Fibroblast of the aortic adventitia (primary cell): Measurements from ENCODE around the gene HNRNPAB. TPM values are rescaled to one million over a fixed set of nuclear protein-coding genes. Genes with fewer than 3 reads are reported as not detected.

Experiments
- DNase-seq: peaks from one replicate; pipeline ENCODE4 v3.0.0-alpha.2; 2010; ENCODE audit warnings: low read depth
- H3K4me3 ChIP-seq: 2 replicates; pipeline ENCODE4 v1.5.1; 2011; ENCODE audit warnings: low read depth, mild to moderate bottlenecking, control low read depth, low read length, moderate library complexity
- total RNA-seq: library from RNA; depleted of rRNA; stranded (reverse); fragments of >200 nt; gene quantifications from 2 replicates; pipeline ENCODE4 v1.2.3, GENCODE V29; 2012; ENCODE audit warnings: low replicate concordance
- TF ChIP-seq, protein P1 (sequence below): IDR thresholded peaks from 2 replicates; pipeline ENCODE4 v1.5.1; 2011; ENCODE audit warnings: mild to moderate bottlenecking, low read length, control low read depth, inconsistent platforms; ENCODE audit not compliant: insufficient read depth

The HNRNPAB gene
- total RNA-seq, 1 donor, result 106 TPM

GRCh38 chr5:178186427-178186826, 17.9 kb upstream of the HNRNPAB start:
- no peak for DNase-seq
- no peak overlapping the region for H3K4me3 ChIP-seq
- TF ChIP-seq, protein P1, sequence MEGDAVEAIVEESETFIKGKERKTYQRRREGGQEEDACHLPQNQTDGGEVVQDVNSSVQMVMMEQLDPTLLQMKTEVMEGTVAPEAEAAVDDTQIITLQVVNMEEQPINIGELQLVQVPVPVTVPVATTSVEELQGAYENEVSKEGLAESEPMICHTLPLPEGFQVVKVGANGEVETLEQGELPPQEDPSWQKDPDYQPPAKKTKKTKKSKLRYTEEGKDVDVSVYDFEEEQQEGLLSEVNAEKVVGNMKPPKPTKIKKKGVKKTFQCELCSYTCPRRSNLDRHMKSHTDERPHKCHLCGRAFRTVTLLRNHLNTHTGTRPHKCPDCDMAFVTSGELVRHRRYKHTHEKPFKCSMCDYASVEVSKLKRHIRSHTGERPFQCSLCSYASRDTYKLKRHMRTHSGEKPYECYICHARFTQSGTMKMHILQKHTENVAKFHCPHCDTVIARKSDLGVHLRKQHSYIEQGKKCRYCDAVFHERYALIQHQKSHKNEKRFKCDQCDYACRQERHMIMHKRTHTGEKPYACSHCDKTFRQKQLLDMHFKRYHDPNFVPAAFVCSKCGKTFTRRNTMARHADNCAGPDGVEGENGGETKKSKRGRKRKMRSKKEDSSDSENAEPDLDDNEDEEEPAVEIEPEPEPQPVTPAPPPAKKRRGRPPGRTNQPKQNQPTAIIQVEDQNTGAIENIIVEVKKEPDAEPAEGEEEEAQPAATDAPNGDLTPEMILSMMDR, result no peak

DNA sequence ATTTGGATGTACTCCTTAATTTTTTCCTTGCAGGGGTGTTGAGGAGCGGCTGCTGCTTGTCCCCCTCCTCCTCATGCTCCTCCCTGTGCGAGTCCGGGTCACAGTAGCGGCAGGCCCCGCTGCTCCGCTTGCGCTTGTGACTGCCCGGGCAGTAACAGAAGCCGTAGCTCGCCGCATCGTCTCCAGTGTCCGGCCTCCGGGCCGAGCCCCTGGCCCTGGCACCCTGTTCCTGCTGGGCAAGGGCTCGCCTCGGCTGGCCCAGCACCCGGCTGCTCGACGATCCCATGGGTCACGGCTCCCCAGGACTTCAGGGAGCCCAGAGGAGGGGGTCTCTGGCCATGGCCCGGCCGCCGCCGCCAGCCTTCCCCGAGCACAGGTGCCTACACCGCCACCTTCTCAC, 17.3 kb upstream of the HNRNPAB start, which contains the start of gene GMCL2:
GMCL2 (minus strand) TSS at position 358 of the 400 bp plus-strand sequence; CDS start at position 286, 72 bp downstream.
- no peak within 1 kb of the TSS for H3K4me3 ChIP-seq
- DNase-seq, result no peak

DNA sequence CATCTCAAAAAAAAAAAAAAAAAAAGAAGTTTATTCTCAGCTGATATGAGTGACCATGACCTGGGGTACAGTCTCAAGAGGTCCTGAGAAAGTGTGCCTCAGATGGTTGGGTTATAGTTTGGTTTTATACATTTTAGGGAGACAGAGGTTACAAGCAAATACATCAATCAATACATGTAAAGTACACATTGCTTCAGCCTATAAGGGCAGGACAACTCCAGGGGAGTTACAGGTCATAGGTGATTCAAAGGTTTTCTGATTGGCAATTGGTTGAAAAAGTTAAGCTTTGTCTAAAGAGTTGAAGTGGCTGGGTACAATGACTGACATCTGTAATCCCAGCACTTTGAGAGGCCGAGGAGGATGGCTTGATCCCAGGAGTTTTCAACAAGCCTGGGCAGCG, 14.9 kb upstream of the HNRNPAB start:
- DNase-seq, result no peak
- no peak overlapping the region for H3K4me3 ChIP-seq
- TF ChIP-seq, protein P1, result no peak

More for the DNA sequence above, 17.3 kb upstream of the HNRNPAB start, which contains the start of gene GMCL2:
- TF ChIP-seq, protein P1, result no peak

DNA sequence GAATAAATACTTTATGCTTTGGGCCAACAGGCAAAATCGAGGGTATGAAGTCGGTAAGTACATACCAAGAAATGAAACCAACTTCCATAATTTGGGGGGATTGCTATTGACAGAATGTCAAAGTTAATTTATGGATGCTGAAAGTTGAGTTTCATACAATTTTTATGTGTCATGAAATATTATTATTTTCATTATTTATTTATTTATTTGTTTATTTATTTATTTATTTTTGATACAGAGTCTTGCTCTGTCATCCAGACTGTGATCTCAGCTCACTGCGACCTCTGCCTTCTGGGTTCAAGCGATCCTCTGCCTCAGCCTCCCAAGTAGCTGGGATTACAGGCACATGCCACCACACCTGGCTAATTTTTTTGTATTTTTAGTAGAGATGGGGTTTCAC, 12.7 kb upstream of the HNRNPAB start:
- DNase-seq, result no peak
- no peak overlapping the region for H3K4me3 ChIP-seq
- TF ChIP-seq, protein P1, result no peak

DNA sequence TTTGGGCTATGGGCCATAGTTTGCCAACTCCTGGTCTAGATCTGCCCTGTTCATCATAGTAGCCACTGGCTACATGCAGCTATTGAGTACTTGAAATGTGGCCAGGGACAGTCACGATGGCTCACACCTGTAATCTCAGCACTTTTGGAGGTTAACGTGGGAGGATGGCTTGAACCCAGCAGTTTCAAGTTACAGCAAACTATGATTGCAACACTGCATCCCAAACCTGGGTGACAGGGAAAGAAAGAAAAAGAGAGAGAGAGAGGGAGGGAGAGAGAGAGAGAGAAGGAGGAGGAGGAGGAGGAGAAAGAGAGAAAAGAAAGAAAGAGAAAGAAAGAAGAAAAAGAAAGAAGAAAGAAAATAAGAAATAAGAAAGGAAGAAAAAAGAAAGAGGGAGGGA, 12.1 kb upstream of the HNRNPAB start:
- no peak for DNase-seq
- H3K4me3 ChIP-seq, result no peak overlapping the region
- TF ChIP-seq, protein P1, result no peak

- TF ChIP-seq, protein P1, result no peak
- no peak overlapping the region for H3K4me3 ChIP-seq
- no peak for DNase-seq
Measured at GRCh38 chr5:178192787-178193186, 11.5 kb upstream of the HNRNPAB start.

DNA sequence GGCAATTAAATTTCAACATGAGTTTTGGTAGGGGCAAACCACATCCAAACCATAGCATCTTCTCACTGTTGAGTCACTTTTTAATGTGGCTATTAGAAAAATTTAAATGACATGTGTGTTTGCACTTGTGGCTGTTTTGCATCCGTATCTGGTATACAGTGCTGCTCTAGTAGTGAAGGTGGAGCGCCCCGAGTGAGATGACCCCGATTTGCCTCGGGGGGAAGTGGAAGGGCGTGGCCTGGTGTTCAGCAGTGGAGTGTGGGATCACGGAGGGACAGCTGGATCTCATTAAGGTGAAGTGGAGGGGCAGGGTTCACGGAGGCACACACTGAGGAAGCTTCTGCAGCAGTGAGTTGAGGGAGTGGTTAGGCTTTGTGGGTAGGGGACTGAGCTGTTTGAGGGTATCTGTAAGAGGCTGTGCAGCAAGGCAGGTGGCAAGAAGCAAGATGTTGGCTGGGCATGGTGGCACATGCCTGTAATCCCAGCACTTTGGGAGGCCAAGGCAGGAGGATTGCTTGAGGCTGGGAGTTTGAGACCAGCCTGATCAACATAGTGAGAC, 11.0 kb upstream of the HNRNPAB start:
- DNase-seq, result no peak
- no peak overlapping the region for H3K4me3 ChIP-seq
- TF ChIP-seq, protein P1, result no peak
